Suprapubic skin (tissue), 4 donors: ENCODE measurements around the gene JAZF1.

ENCODE experiments used
- CTCF ChIP-seq, 2 donors: fragments of 200-600 bp in 1 of 2; fragments of 450-650 bp in 1 of 2; sonication (generic) in 1 of 2; IDR thresholded peaks; one replicate each; pipeline ENCODE4 v1.5.1; 2016 to 2019; ENCODE audit warnings: antibody characterized with exemption in 2 of 2, mild to moderate bottlenecking in 1 of 2, moderate library complexity in 1 of 2
- EP300 ChIP-seq: sonication (generic); formaldehyde crosslinking; IDR thresholded peaks from one replicate; pipeline ENCODE4 v1.6.1; 2017; ENCODE audit warnings: antibody characterized with exemption
- POLR2A ChIP-seq, 2 donors: fragments of 450-650 bp; IDR thresholded peaks; one replicate each; pipeline ENCODE4 v1.6.1; 2017; ENCODE audit warnings: antibody characterized with exemption in 2 of 2, mild to moderate bottlenecking in 2 of 2, moderate library complexity in 2 of 2
- POLR2AphosphoS5 ChIP-seq, 3 donors: sonication (generic); formaldehyde crosslinking; IDR thresholded peaks; one replicate each; pipeline ENCODE4 v1.6.1; 2017; ENCODE audit warnings: antibody characterized with exemption in 3 of 3

GRCh38 chr7:28069807-28070206 lies 110.8 kb downstream of the JAZF1 start:
- TF ChIP-seq CTCF (IDR thresholded peaks at IDR 0.05) (no peak), EP300 (no peak), POLR2A (IDR thresholded peaks at IDR 0.05) (no peak), POLR2AphosphoS5 (IDR thresholded peaks at IDR 0.05) (no peak)
